ENCODE results near the gene TM4SF20. TPM values are rescaled to one million over a fixed set of nuclear protein-coding genes. Genes with fewer than 3 reads are reported as not detected.

Gene TM4SF20
- polyA plus RNA-seq, 1 of the 3 experiments (the other 2 are of a cell fraction) = 0.03 TPM

DNA sequence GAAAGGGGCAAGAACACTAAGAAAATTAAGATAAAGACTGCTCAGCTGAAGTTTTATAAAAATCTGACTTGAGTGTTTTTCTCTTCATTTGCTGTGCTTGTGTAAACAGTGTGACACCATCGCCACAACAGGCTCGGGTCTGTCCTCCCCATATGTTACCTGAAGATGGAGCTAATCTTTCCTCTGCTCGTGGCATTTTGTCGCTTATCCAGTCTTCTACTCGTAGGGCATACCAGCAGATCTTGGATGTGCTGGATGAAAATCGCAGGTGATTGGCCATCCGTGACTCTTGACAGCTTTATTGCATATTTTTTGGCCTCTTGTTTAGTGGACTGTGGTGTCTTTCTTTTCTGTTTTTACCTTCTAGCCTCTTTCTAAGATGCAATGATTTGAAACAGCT lies 32.0 kb downstream of the TM4SF20 start:
- no peaks in the 10 kb centered on the region for H3K9me2 ChIP-seq
- H3K9ac ChIP-seq = no peak overlapping the region
- no peak overlapping the region for H3K4me2 ChIP-seq
- H3K27ac ChIP-seq (ENCODE audit: low read depth in 2 of 2, low read length in 1 of 2) = no peak overlapping the region
- no peaks in the 10 kb centered on the region for H3K4me1 ChIP-seq (ENCODE audit: control insufficient read depth in 1 of 2, insufficient read depth in 2 of 2, low read depth in 1 of 2, low read length in 1 of 2)
- POLR2A ChIA-PET = no interaction called here
- CTCF ChIA-PET = interaction anchor here (1.0 to 2.5 kb wide), 4 partner anchors 11 to 222 kb away, joined by 3 to 8 read pairs (median 4); no protein-coding TSS in a partner anchor
- no peak for DNase-seq
- H2AFZ ChIP-seq (ENCODE audit: low read depth) = no peak overlapping the region
- WGBS (ENCODE audit: low lambda C conversion rate) = 86% methylated on average over 7 of the region's 7 CpGs
- H3K36me3 ChIP-seq (replicated peaks in 1 of 2; ENCODE audit: control insufficient read depth in 1 of 2, insufficient read depth in 2 of 2, low read length in 1 of 2) = peaks cover 56 to 78% of the 10 kb centered on the region in 2 experiments
- H3K79me2 ChIP-seq (ENCODE audit: insufficient read depth) = no peaks in the 10 kb centered on the region
- H3K27me3 ChIP-seq (ENCODE audit: insufficient read depth) = no peaks in the 10 kb centered on the region
- H3K4me3 ChIP-seq (ENCODE audit: low read depth in 2 of 2, low read length in 1 of 2) = no peak overlapping the region
- no peaks in the 10 kb centered on the region for H3F3A ChIP-seq (replicated peaks; ENCODE audit: insufficient read depth)
- TF ChIP-seq MXI1 (IDR thresholded peaks at IDR 0.05; ENCODE audit: low read depth, low read length) (no peak), TAF1 (IDR thresholded peaks at IDR 0.05; ENCODE audit: borderline replicate concordance, low read depth, low read length) (no peak), RCOR1 (IDR thresholded peaks at IDR 0.05; ENCODE audit: low read length) (no peak), SIN3A (IDR thresholded peaks at IDR 0.05; ENCODE audit: borderline replicate concordance, low read depth, low read length) (no peak), POLR2AphosphoS5 (IDR thresholded peaks at IDR 0.05; ENCODE audit: low read depth, low read length) (no peak), RAD21 (IDR thresholded peaks at IDR 0.05; ENCODE audit: low read length) (no peak), FOSL2 (IDR thresholded peaks at IDR 0.05; ENCODE audit: borderline replicate concordance, low read depth) (no peak), TEAD4 (IDR thresholded peaks at IDR 0.05; ENCODE audit: borderline replicate concordance, insufficient read depth) (no peak), NRF1 (IDR thresholded peaks at IDR 0.05; ENCODE audit: low read depth, low read length) (no peak), YY1 (IDR thresholded peaks at IDR 0.05; ENCODE audit: low read depth) (no peak)
- TF ChIP-seq, protein P1, sequence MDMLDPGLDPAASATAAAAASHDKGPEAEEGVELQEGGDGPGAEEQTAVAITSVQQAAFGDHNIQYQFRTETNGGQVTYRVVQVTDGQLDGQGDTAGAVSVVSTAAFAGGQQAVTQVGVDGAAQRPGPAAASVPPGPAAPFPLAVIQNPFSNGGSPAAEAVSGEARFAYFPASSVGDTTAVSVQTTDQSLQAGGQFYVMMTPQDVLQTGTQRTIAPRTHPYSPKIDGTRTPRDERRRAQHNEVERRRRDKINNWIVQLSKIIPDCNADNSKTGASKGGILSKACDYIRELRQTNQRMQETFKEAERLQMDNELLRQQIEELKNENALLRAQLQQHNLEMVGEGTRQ (IDR thresholded peaks at IDR 0.05; ENCODE audit: borderline replicate concordance, low read depth, low read length) = no peak
- TF ChIP-seq, protein P2, sequence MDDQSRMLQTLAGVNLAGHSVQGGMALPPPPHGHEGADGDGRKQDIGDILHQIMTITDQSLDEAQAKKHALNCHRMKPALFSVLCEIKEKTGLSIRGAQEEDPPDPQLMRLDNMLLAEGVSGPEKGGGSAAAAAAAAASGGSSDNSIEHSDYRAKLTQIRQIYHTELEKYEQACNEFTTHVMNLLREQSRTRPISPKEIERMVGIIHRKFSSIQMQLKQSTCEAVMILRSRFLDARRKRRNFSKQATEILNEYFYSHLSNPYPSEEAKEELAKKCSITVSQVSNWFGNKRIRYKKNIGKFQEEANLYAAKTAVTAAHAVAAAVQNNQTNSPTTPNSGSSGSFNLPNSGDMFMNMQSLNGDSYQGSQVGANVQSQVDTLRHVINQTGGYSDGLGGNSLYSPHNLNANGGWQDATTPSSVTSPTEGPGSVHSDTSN (IDR thresholded peaks at IDR 0.05) = no peak
- H4K20me1 ChIP-seq (ENCODE audit: insufficient read depth) = no peaks in the 10 kb centered on the region
- H3K9me3 ChIP-seq = no peaks in the 10 kb centered on the region

DNA sequence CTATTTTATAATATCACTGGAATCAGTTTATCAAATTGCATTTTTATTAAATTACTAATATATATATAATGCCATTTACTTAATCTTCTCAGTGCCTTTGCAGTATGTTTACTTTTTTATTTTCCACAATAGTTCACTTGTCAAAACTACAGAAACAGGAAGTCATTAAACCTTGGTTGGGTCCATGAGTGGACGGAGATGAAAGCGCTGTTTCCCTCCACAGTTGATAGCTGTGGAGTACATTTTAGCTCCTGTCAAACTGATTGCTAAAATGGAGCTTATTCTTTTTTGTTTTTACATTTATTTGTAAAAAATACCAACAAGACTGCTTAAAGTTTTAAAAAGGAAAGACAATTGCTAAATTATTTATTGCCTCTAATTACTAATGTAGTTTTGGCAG lies 34.9 kb downstream of the TM4SF20 start:
- CTCF ChIA-PET = no interaction called here
- no peak overlapping the region for H3K9ac ChIP-seq
- no peaks in the 10 kb centered on the region for H3K9me3 ChIP-seq
- no peak overlapping the region for H2AFZ ChIP-seq (ENCODE audit: low read depth)
- no peak for DNase-seq
- 87% methylated on average over 2 of the region's 2 CpGs for WGBS (ENCODE audit: low lambda C conversion rate)
- H3K36me3 ChIP-seq (replicated peaks in 1 of 2; ENCODE audit: control insufficient read depth in 1 of 2, insufficient read depth in 2 of 2, low read length in 1 of 2) = peaks cover 53 to 87% of the 10 kb centered on the region in 2 experiments
- no peaks in the 10 kb centered on the region for H4K20me1 ChIP-seq (ENCODE audit: insufficient read depth)
- no peaks in the 10 kb centered on the region for H3F3A ChIP-seq (replicated peaks; ENCODE audit: insufficient read depth)
- no peaks in the 10 kb centered on the region for H3K79me2 ChIP-seq (ENCODE audit: insufficient read depth)
- no peak overlapping the region for H3K4me3 ChIP-seq (ENCODE audit: low read depth in 2 of 2, low read length in 1 of 2)
- no peak overlapping the region for H3K4me2 ChIP-seq
- no peaks in the 10 kb centered on the region for H3K27me3 ChIP-seq (ENCODE audit: insufficient read depth)
- POLR2A ChIA-PET = no interaction called here
- no peak for TF ChIP-seq CHD2 (IDR thresholded peaks at IDR 0.05; ENCODE audit: low read length, partially characterized antibody)
- no peak overlapping the region for H3K27ac ChIP-seq (ENCODE audit: low read depth in 2 of 2, low read length in 1 of 2)
- no peaks in the 10 kb centered on the region for H3K4me1 ChIP-seq (ENCODE audit: control insufficient read depth in 1 of 2, insufficient read depth in 2 of 2, low read depth in 1 of 2, low read length in 1 of 2)
- H3K9me2 ChIP-seq = no peaks in the 10 kb centered on the region
